HuH-7 (cell line): ENCODE data around the gene TPBGL.

ENCODE experiments used
- DNase-seq: peaks from one replicate; pipeline ENCODE4 v3.0.0; 2011; ENCODE audit warnings: low spot score

TPBGL gene

GRCh38 chr11:75212411-75212810 is 28.2 kb upstream of the TPBGL start:
- no peak for DNase-seq

DNA sequence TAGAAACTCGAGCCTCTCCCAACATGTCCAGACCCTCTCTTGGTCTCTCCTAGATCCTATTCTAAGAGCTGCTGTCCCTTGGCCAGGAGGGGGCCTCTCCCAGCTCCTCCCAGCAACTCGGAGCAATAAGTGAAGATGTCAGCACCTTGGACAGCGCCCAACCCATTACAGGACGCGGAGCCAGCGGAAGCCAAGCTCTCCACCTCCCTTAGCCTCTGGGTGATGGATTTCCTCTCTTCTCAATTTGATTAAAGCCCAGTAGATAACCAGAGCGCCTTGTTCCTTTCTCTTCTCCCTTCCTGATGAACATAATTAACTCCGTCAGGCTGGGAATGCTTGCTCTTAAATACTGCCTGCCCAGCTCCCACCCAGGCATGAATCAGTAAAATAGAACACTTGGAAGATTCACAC is 26.2 kb upstream of the TPBGL start:
- peak; percentile 64 for DNase-seq

- no peak for DNase-seq
Measured at GRCh38 chr11:75214843-75215242, 25.7 kb upstream of the TPBGL start.

- DNase-seq = no peak
Measured at GRCh38 chr11:75219869-75220268, 20.7 kb upstream of the TPBGL start.

GRCh38 chr11:75223954-75224643 is 16.5 kb upstream of the TPBGL start:
- DNase-seq = peak; percentile 40

DNA sequence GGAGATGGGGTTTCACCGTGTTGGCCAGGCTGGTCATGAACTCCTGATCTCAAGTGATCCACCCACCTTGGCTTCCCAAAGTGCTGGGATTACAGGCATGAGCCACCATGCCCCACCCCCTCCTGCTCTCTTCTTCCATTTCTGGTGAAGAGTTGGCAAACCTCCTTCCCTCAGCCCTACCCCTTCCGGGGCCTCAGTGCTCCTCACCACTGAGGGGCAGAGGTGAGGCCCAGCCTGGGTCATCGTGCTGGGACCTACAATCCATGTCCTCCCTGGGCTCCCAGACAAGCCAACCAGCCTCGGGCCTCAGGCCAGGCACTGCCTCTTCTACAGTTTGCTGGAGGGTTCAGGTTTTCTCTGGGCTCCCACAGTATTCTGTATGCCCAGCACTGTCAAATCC is 14.8 kb upstream of the TPBGL start:
- no peak for DNase-seq

- no peak for DNase-seq
Measured at GRCh38 chr11:75229466-75229865, 11.1 kb upstream of the TPBGL start.

- DNase-seq = no peak
Measured at GRCh38 chr11:75230621-75231020, 10.0 kb upstream of the TPBGL start.

DNA sequence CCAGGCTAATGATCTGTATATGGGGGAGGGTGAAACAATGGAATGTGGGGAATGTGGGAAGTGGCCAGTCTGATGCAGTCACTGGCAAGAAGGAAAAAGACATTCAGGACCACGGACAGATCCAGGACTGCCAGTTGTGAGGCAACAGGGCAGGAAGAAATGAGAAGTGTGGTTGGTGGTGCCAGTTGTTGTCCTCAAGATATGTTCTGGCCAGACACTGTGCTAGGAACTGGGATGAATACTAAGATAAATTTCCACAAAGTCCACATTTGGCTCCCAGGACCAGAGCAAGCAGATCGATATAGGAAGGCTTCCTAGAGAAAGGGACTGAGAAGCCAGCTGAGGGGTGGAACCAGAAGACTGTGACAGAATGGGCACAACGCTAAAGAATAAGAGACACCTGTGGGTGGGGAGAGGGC is 6.8 kb upstream of the TPBGL start:
- DNase-seq = peak; percentile 44

DNA sequence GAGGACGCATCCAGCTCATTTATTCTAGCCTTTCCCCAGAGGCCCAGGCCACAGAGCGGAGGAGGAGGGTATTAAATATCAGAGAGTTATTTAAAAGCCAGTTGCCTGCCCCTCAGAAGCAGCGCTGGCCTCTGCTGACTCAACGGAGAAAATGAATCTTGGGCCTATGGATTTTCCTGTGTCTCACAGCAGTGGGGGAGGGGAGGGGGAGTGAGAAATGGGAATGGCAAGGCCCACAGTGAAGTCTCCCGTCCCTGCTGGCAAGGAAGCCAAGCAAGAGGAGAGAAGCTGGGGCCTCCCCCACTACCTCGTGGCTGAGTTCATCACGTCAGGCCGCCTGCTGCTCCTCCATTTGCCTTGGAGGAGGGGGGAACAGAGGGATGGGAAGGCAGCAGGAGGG is 4.5 kb upstream of the TPBGL start:
- no peak for DNase-seq

- DNase-seq = no peak
Measured at GRCh38 chr11:75237050-75237449, 3.5 kb upstream of the TPBGL start.

DNA sequence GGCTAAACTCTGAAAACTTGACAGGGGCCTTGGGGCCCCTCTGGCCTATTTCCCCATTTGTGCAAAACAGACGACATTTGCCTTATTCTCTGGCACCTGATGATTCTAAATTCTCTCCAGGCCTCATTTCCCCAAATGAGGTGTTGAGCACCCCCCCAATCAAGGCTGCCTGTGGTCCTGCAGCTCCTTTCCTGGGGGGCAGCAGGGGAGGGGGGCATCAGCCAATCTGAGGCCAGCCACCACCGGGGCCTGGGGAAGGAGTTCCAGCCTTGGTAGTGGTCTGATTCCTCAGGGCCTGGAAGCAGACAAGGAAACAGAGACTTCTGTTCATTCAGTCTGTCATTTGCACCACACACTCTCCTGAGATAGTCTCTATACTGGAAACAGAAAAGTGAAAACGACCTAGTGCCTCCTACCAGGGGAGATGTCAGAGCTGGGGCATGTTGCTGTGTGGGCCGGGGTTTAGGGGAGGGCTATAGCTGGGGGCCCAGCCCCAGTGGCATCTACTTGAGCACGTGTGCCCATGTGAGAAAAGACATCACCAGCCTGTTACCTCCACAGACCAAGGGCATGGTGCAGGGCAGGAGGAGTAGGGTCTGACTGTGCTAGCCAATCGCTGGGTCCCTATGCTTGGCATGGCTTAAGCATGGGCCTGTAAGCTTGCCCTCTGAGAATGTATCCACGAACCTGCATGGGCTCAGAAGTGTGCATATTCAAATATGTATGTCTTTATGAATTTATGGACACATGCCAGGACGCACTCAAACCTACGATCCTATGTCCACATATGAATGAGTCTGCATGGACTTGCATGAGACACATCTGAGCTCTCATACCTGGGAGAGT is 1.8 kb upstream of the TPBGL start:
- DNase-seq = no peak

DNA sequence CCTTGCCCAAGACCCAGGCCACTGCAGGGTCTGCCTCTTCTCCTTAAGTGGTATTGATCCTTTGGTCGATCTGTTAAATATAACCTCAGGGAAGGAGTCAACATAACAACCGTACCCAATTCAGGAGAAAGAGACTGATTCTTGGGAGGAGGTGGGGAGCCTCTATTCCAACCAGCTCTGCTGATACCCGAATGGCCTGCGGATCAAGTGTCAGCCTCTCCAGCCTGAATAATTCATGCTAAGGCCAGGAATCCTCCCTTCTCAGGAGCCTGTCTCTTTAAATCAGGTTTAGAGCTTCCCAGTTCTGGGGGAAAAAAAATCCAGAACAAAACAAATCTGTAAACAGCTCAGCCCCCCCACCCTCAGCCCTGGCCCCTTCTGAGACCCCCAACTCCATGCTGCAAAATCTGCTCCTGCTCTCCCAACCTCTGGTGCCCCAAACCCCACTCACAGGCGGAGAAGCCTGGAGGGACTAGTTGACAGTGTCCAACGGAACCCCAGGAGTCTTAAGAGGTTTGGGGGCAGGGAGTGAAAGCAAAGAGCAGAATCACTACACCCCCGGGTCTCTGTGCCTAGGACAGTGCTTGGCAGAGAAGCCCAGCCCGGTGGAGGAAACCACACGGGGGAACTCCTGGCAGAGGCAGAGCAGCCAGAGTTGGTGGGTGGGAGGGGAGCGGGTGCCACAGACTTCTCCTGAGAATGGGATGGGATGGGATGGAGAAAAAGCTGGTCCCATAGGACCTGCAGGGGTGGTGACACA is 863 bp upstream of the TPBGL start:
- no peak for DNase-seq

GRCh38 chr11:75241036-75241905 is 697 bp downstream of the TPBGL start:
- peak; percentile 90 for DNase-seq

- DNase-seq = no peak
Measured at GRCh38 chr11:75241906-75242644, 1.5 kb downstream of the TPBGL start.

DNA sequence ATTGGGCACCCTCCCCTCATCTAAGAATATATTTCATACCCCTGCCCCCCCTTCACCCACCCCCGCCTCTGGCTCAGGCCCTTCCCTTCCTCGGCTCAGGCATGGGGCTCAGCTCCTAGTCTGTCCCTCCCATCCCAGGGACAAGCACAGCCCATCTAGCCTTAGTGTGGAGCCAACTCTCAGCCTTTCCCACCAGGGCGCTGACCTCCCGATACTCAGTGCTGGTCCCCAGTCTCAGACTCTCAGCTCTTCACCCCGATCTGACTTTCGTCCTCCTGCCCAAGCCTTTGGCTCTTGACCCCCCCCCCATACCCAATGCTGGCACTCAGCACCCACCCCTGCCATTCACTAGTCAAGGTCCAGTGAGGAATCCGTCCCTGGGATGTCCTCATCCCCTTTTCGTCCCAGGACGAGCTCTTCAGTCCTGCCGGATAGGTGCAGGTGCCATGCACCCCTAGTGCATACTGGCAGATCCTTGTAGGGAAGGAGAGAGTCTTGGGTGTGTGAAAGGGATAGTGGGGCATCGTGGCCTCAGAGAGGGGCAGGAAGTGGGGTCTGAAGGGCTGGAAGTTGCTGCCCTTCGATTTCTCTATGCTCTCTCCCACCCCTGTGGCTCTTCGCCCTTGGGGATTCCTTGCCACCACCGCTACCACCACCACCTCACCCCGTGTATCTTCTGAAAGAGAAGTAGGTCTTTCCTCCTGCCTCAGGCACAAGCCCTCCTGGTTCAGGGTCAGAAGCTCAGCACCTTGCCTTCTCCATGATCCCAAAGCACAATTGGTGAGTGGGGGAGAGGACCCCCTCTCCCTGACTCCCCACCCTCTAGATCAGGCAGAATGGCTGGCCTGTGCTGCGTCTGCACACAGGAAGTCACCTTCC is 2.4 kb downstream of the TPBGL start:
- DNase-seq = no peak

- no peak for DNase-seq
Measured at GRCh38 chr11:75244052-75244814, 3.7 kb downstream of the TPBGL start.

DNA sequence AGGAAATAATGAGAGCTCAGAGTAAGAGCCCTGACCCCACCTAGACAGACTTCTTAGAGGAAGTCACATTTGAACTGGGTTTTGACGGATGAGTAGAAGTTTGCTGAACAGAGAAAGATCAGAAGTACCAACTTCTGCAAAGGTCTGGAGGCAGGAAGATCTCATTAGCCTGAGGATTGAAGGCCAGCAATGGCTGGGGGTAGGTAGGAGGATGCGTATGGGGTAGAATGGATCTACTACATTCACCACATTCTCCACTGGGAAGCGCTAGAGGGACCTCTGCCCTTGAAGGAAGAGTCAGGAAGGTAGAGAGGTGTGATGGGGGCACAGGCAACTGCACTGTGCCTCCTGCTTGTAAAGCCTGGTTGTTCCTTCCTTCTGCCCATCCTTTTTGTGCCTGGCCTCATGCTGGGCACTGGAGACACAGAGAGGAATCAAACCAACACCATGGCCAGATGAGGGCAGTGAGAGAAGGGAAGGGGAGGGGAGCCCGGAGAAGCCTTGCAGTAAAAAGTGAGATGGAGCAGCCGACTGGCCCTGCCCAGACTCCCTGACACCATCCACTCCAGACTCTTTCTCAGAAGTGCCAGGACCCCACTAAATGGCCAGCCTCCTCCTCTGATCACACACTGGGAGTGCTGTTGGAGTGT is 4.9 kb downstream of the TPBGL start:
- peak; percentile 66 for DNase-seq
